ENCODE data around the gene RPS8.

DNA sequence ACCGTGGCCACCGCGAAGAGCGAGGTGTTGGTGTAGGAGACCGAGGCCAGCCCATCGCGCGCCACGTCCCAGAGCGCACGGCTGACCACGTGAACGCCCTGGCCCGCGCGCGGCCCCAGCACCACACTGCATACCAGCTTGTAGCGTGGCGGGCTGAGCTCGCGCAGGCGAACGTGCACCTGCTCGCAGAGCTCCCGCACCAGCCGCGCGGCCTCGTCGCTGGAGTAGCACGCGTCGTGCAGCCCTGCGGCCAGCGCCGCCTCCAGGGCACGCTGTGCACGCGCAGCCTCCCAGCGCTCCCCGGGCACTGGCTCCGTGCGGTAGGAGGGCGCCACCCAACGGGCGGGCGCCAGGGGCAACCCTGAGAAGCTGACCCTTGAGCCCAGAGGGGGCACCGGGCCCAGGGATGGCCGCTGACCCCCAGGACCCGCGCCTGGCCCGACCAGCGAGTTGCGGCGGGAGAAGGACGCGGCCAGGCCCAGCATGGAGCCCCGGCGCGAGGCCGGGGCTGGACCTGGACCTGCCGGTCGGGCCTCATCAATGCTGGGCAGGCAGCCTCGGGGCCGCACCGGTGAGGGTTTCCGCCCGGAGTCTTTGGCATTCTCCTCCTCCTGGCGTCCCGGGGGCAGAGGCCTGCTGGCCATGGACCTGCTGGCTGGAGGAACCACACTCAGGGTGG lies 30.8 kb downstream of the RPS8 start:
- TF ChIP-seq, protein P1, sequence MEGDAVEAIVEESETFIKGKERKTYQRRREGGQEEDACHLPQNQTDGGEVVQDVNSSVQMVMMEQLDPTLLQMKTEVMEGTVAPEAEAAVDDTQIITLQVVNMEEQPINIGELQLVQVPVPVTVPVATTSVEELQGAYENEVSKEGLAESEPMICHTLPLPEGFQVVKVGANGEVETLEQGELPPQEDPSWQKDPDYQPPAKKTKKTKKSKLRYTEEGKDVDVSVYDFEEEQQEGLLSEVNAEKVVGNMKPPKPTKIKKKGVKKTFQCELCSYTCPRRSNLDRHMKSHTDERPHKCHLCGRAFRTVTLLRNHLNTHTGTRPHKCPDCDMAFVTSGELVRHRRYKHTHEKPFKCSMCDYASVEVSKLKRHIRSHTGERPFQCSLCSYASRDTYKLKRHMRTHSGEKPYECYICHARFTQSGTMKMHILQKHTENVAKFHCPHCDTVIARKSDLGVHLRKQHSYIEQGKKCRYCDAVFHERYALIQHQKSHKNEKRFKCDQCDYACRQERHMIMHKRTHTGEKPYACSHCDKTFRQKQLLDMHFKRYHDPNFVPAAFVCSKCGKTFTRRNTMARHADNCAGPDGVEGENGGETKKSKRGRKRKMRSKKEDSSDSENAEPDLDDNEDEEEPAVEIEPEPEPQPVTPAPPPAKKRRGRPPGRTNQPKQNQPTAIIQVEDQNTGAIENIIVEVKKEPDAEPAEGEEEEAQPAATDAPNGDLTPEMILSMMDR (IDR thresholded peaks at IDR 0.05): no peak
- TF ChIP-seq POLR2A (IDR thresholded peaks at IDR 0.05) (no peak), EP300 (IDR thresholded peaks at IDR 0.05) (no peak)
